Gastroesophageal sphincter (tissue), 3 donors: ENCODE results near the gene PLA1A.

Source experiments
- CTCF ChIP-seq, 4 experiments: fragments of 200-600 bp in 2 of 4; fragments of 450-650 bp in 2 of 4; sonication (generic) in 1 of 4; IDR thresholded peaks; one replicate each; pipeline ENCODE4 v1.5.1; 2017 to 2019; ENCODE audit warnings: antibody characterized with exemption in 4 of 4, mild to moderate bottlenecking in 2 of 4, moderate library complexity in 2 of 4
- EP300 ChIP-seq: sonication (generic); formaldehyde crosslinking; IDR thresholded peaks from one replicate; pipeline ENCODE4 v1.6.1; 2017; ENCODE audit warnings: antibody characterized with exemption, mild to moderate bottlenecking
- POLR2A ChIP-seq, 2 donors: fragments of 450-650 bp; IDR thresholded peaks; one replicate each; pipeline ENCODE4 v1.6.1; 2017; ENCODE audit warnings: antibody characterized with exemption in 2 of 2, mild to moderate bottlenecking in 2 of 2, moderate library complexity in 1 of 2
- POLR2AphosphoS5 ChIP-seq: sonication (generic); formaldehyde crosslinking; IDR thresholded peaks from one replicate; pipeline ENCODE4 v1.6.1; 2017; ENCODE audit warnings: antibody characterized with exemption

GRCh38 chr3:119665954-119666559 is 68.4 kb downstream of the PLA1A start:
- TF ChIP-seq CTCF (IDR thresholded peaks at IDR 0.05) (no peak), EP300 (no peak), POLR2AphosphoS5 (no peak), POLR2A (IDR thresholded peaks at IDR 0.05) (no peak)
